CD14-positive monocyte (primary cell): Measurements from ENCODE around the gene MBNL2. TPM values are rescaled to one million over a fixed set of nuclear protein-coding genes. Genes with fewer than 3 reads are reported as not detected.

Experiments
- DNase-seq, 3 donors: peaks; one replicate each; pipeline ENCODE4 v3.0.0-alpha.2; 2011 to 2022
- H2AFZ ChIP-seq: 2 replicates; pipeline ENCODE4 v1.6.0; 2012; ENCODE audit warnings: mild to moderate bottlenecking, low read depth, low read length, inconsistent platforms; ENCODE audit not compliant: insufficient read depth, poor library complexity, severe bottlenecking
- H3K27ac ChIP-seq, 2 donors: 1 replicate in 1 of 2; 2 replicates in 1 of 2; pipeline ENCODE4 v1.5.1; 2012 to 2013; ENCODE audit warnings: low read length in 2 of 2, control low read depth in 1 of 2, inconsistent platforms in 1 of 2, low read depth in 1 of 2, mild to moderate bottlenecking in 1 of 2
- H3K27me3 ChIP-seq, 2 donors: one replicate each; pipeline versions ENCODE4 v1.6.0 to v1.6.1; 2011 to 2013; ENCODE audit warnings: low read length in 2 of 2; ENCODE audit not compliant: control insufficient read depth in 2 of 2, insufficient read depth in 2 of 2
- H3K36me3 ChIP-seq, 2 donors: replicated peaks in 1 of 2; 1 replicate in 1 of 2; 2 replicates in 1 of 2; pipeline versions ENCODE4 v1.5.1 to v1.6.1; 2012 to 2013; ENCODE audit warnings: low read length in 2 of 2, control low read depth in 1 of 2, inconsistent platforms in 1 of 2, mild to moderate bottlenecking in 1 of 2; ENCODE audit not compliant: insufficient read depth in 2 of 2, control insufficient read depth in 1 of 2
- H3K4me1 ChIP-seq, 2 donors: 1 replicate in 1 of 2; 2 replicates in 1 of 2; pipeline versions ENCODE4 v1.5.1 to v1.6.1; 2012 to 2013; ENCODE audit warnings: low read length in 2 of 2, control low read depth in 1 of 2, inconsistent platforms in 1 of 2, mild to moderate bottlenecking in 1 of 2, moderate library complexity in 1 of 2; ENCODE audit not compliant: insufficient read depth in 2 of 2, control insufficient read depth in 1 of 2
- H3K4me2 ChIP-seq: replicated peaks from 2 replicates; pipeline ENCODE3; 2012; ENCODE audit warnings: low read length, moderate library complexity, mild to moderate bottlenecking; ENCODE audit not compliant: poor library complexity, severe bottlenecking; ENCODE audit errors: extremely low read depth
- H3K4me3 ChIP-seq, 3 experiments: fragments of 200-600 bp in 1 of 3; sonication (generic) in 1 of 3; replicated peaks in 1 of 3; 1 replicate in 2 of 3; 2 replicates in 1 of 3; pipeline ENCODE4 v1.5.1; 2011 to 2013; ENCODE audit warnings: low read length in 3 of 3, mild to moderate bottlenecking in 3 of 3, control low read depth in 2 of 3, low read depth in 2 of 3, inconsistent platforms in 1 of 3, moderate library complexity in 1 of 3
- H3K79me2 ChIP-seq: 2 replicates; pipeline ENCODE4 v1.6.0; 2012; ENCODE audit warnings: mild to moderate bottlenecking, control low read depth, inconsistent platforms, low read length, moderate library complexity; ENCODE audit not compliant: insufficient read depth
- H3K9ac ChIP-seq: 2 replicates; pipeline ENCODE4 v1.6.0; 2017; ENCODE audit warnings: low read length, mild to moderate bottlenecking; ENCODE audit not compliant: insufficient read depth, poor library complexity, severe bottlenecking
- H3K9me3 ChIP-seq, 2 donors: replicated peaks in 1 of 2; 1 replicate in 1 of 2; 2 replicates in 1 of 2; pipeline versions ENCODE4 v1.5.1 to v1.6.1; 2012 to 2013; ENCODE audit warnings: low read length in 2 of 2, control low read depth in 1 of 2; ENCODE audit not compliant: control insufficient read depth in 1 of 2, insufficient read depth in 1 of 2
- H4K20me1 ChIP-seq: 2 replicates; pipeline ENCODE4 v1.6.0; 2012; ENCODE audit warnings: mild to moderate bottlenecking, low read length, control low read depth, moderate library complexity; ENCODE audit not compliant: insufficient read depth
- H3K27ac Mint-ChIP-seq, 7 donors: one replicate each; pipeline ENCODE4 v1.8.0; 2020; ENCODE audit warnings: mild to moderate bottlenecking in 7 of 7, mixed read lengths in 7 of 7, moderate library complexity in 6 of 7, inconsistent platforms in 2 of 7
- H3K27me3 Mint-ChIP-seq, 3 donors: one replicate each; pipeline ENCODE4 v1.8.0; 2021 to 2022; ENCODE audit warnings: low read depth in 3 of 3, mild to moderate bottlenecking in 3 of 3, mixed read lengths in 3 of 3, moderate library complexity in 3 of 3, inconsistent platforms in 1 of 3
- H3K36me3 Mint-ChIP-seq, 2 donors: one replicate each; pipeline ENCODE4 v1.8.0; 2020; ENCODE audit warnings: mixed read lengths in 2 of 2, inconsistent platforms in 1 of 2, mild to moderate bottlenecking in 1 of 2
- H3K4me1 Mint-ChIP-seq: one replicate; pipeline ENCODE4 v1.8.0; 2020; ENCODE audit warnings: mild to moderate bottlenecking, mixed read lengths
- H3K4me3 Mint-ChIP-seq, 2 donors: one replicate each; pipeline ENCODE4 v1.8.0; 2020; ENCODE audit warnings: mild to moderate bottlenecking in 2 of 2, mixed read lengths in 2 of 2, moderate library complexity in 1 of 2
- H3K9me3 Mint-ChIP-seq, 7 donors: one replicate each; pipeline ENCODE4 v1.8.0; 2020 to 2022; ENCODE audit warnings: mixed read lengths in 7 of 7, mild to moderate bottlenecking in 6 of 7, moderate library complexity in 6 of 7, inconsistent platforms in 2 of 7
- WGBS: methylation state at CpG from one replicate; pipeline ENCODE4 v1.1.5; 2013; ENCODE audit warnings: missing lambda C conversion rate; ENCODE audit not compliant: insufficient coverage; 5-methylcytosine and 5-hydroxymethylcytosine counted together
- intact Hi-C, 2 donors: fragments of 100-400 bp; cut with micrococcal nuclease; formaldehyde crosslinking; loops; one replicate each; pipeline versions ENCODE4 v1.15.0 to v1.15.1; 2023
- polyA plus RNA-seq, 3 donors: library from polyadenylated mRNA; depleted of rRNA in 1 of 3; unstranded in 2 of 3; stranded (reverse) in 1 of 3; fragments of 300-500 nt in 2 of 3; fragments of >200 nt in 1 of 3; fragmentation: Illumina TruSeq in 2 of 3; gene quantifications; 1 replicate in 2 of 3; 2 replicates in 1 of 3; pipeline ENCODE4 v1.2.3, GENCODE V29; 2012 to 2021
- TF ChIP-seq, protein P1 (sequence below): fragments of 200-600 bp; IDR thresholded peaks from one replicate; pipeline ENCODE4 v1.8.0; 2022; ENCODE audit warnings: antibody characterized with exemption, mild to moderate bottlenecking

The MBNL2 gene
- polyA plus RNA-seq, 3 donors, result 8.5 to 15.5 (median 13.4) TPM

DNA sequence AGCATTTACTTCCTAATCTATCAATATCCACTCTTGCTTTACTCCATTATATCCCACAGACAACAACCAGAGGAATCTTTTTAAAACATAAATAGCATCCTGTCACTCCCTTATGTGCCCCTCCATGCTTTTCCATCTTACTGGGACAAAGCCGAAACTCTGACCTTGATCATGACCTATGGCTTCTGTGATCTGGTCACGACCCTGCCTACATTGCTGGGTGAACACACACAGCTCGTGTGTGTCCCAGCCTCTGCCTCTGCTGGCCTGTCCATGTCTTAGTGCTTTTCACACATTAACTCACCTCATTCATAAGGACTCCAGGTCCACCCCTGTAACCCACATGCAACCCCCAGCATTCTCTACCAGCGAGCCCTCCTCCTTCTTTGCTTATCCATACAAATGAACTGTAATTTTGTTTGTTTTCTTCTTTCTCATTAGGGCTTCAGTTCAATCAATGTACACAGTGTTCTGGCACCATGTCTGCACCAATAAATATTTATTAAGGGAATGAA, 115.9 kb downstream of the MBNL2 start:
- Histone ChIP-seq H3K4me1 (no peaks in the 10 kb centered on the region), H3K4me2 (no peak overlapping the region), H4K20me1 (peaks cover 28% of the 10 kb centered on the region), H2AFZ (no peak overlapping the region), H3K79me2 (no peaks in the 10 kb centered on the region), H3K9ac (no peak overlapping the region), H3K27ac (no peak overlapping the region), H3K9me3 (peaks cover 0 to 2% of the 10 kb centered on the region in 2 donors), H3K27me3 (no peaks in the 10 kb centered on the region), H3K4me3 (no peak overlapping the region), H3K36me3 (peaks cover 13 to 54% of the 10 kb centered on the region in 2 donors)
- Mint-ChIP-seq H3K27ac (no peak overlapping the region), H3K9me3 (no peaks in the 10 kb centered on the region), H3K4me1 (peaks cover 6% of the 10 kb centered on the region), H3K27me3 (no peaks in the 10 kb centered on the region), H3K36me3 (peaks cover 12 to 20% of the 10 kb centered on the region in 2 donors), H3K4me3 (no peak overlapping the region)
- intact Hi-C loops, result no loop called here
- 90% methylated on average over 3 of the region's 4 CpGs for WGBS
- DNase-seq, result no peak
- TF ChIP-seq, protein P1, sequence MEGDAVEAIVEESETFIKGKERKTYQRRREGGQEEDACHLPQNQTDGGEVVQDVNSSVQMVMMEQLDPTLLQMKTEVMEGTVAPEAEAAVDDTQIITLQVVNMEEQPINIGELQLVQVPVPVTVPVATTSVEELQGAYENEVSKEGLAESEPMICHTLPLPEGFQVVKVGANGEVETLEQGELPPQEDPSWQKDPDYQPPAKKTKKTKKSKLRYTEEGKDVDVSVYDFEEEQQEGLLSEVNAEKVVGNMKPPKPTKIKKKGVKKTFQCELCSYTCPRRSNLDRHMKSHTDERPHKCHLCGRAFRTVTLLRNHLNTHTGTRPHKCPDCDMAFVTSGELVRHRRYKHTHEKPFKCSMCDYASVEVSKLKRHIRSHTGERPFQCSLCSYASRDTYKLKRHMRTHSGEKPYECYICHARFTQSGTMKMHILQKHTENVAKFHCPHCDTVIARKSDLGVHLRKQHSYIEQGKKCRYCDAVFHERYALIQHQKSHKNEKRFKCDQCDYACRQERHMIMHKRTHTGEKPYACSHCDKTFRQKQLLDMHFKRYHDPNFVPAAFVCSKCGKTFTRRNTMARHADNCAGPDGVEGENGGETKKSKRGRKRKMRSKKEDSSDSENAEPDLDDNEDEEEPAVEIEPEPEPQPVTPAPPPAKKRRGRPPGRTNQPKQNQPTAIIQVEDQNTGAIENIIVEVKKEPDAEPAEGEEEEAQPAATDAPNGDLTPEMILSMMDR, result no peak

DNA sequence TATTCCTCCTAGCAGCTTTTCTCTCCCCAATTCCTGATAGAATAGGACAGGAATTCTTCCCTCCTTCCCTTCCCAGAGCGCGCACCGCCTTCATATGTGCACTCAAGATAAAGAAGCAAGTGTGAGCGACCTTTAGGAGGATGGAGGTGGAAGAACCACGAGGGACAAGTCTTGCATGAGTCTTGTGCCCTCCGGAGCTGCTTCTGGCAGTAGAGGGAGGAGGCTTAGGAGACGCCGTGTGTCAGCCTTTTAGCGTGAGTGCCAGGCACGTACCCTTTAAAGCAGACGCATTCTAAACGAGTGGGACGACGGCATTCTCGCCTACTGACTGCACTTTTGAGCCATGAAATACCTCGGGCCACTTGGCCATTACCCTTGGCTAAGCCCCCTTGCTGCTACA, 116.4 kb downstream of the MBNL2 start:
- DNase-seq, result no peak
- Mint-ChIP-seq H3K36me3 (peaks cover 17 to 25% of the 10 kb centered on the region in 2 donors), H3K27me3 (no peaks in the 10 kb centered on the region), H3K9me3 (no peaks in the 10 kb centered on the region), H3K4me3 (no peak overlapping the region), H3K4me1 (peaks cover 6% of the 10 kb centered on the region), H3K27ac (no peak overlapping the region)
- no peak overlapping the region for H3K4me3 ChIP-seq
- no peaks in the 10 kb centered on the region for H3K27me3 ChIP-seq
- intact Hi-C loops, result no loop called here
- no peak overlapping the region for H3K9ac ChIP-seq
- peaks cover 18 to 59% of the 10 kb centered on the region in 2 donors for H3K36me3 ChIP-seq
- no peak overlapping the region for H3K4me2 ChIP-seq
- TF ChIP-seq, protein P1, result no peak
- WGBS, result 98% methylated on average over 13 of the region's 16 CpGs
- H3K4me1 ChIP-seq, result no peaks in the 10 kb centered on the region
- H3K9me3 ChIP-seq, result peaks cover 0 to 2% of the 10 kb centered on the region in 2 donors
- H4K20me1 ChIP-seq, result peaks cover 23% of the 10 kb centered on the region
- no peak overlapping the region for H2AFZ ChIP-seq
- H3K79me2 ChIP-seq, result no peaks in the 10 kb centered on the region
- no peak overlapping the region for H3K27ac ChIP-seq
